A673 (cell line): ENCODE data around the gene SDK1. TPM values are rescaled to one million over a fixed set of nuclear protein-coding genes. Genes with fewer than 3 reads are reported as not detected.

Experiments
- BruUV-seq: library from RNA; stranded (reverse); fragments of 400-500 nt; replicated peaks from 2 replicates; lab custom pipeline; 2021; lab: Mats Ljungman, UMichigan
- CTCF ChIA-PET: fragments of 300-600 bp; sonication (Branson Sonifier 250); formaldehyde crosslinking; loops from one replicate; lab custom pipeline; 2022; ENCODE audit warnings: antibody characterized with exemption; lab: Charles Lee
- POLR2A ChIA-PET: fragments of 300-600 bp; sonication (Branson Sonifier 250); formaldehyde crosslinking; loops from one replicate; lab custom pipeline; 2022; ENCODE audit warnings: antibody characterized with exemption; ENCODE audit not compliant: low non-redundant PET; lab: Charles Lee
- DNase-seq: peaks from one replicate; pipeline ENCODE4 v3.0.0-alpha.2; 2015; ENCODE audit warnings: low spot score
- H3K27ac ChIP-seq: fragments of 200-600 bp; sonication (generic); 2 replicates; pipeline ENCODE4 v1.5.1; 2016; ENCODE audit warnings: mixed run types, low read depth, mild to moderate bottlenecking, mixed read lengths, antibody characterized with exemption, low read length; ENCODE audit not compliant: poor library complexity, severe bottlenecking
- H3K27me3 ChIP-seq: fragments of 200-600 bp; sonication (generic); replicated peaks from 2 replicates; pipeline ENCODE4 v1.6.1; 2017; ENCODE audit warnings: mixed run types, low read depth, mild to moderate bottlenecking, mixed read lengths, antibody characterized with exemption, low read length; ENCODE audit not compliant: insufficient read depth, poor library complexity
- H3K36me3 ChIP-seq: fragments of 200-600 bp; sonication (generic); 2 replicates; pipeline ENCODE4 v1.6.1; 2016; ENCODE audit warnings: mixed run types, mild to moderate bottlenecking, mixed read lengths, antibody characterized with exemption, low read length; ENCODE audit not compliant: insufficient read depth, poor library complexity, severe bottlenecking
- H3K4me1 ChIP-seq: fragments of 200-600 bp; sonication (generic); 2 replicates; pipeline ENCODE4 v1.6.1; 2017; ENCODE audit warnings: mixed run types, mild to moderate bottlenecking, mixed read lengths, antibody characterized with exemption, low read length; ENCODE audit not compliant: insufficient read depth, poor library complexity, severe bottlenecking
- H3K4me3 ChIP-seq: fragments of 200-600 bp; sonication (generic); 2 replicates; pipeline ENCODE4 v1.5.1; 2016; ENCODE audit warnings: low read depth, mixed run types, mild to moderate bottlenecking, mixed read lengths, low read length; ENCODE audit not compliant: poor library complexity, severe bottlenecking
- H3K9me3 ChIP-seq: fragments of 200-600 bp; sonication (generic); 2 replicates; pipeline ENCODE4 v1.6.1; 2016; ENCODE audit warnings: mixed run types, low read depth, mild to moderate bottlenecking, mixed read lengths, antibody characterized with exemption, low read length; ENCODE audit not compliant: poor library complexity, severe bottlenecking
- EZH2 ChIP-seq: fragments of 200-600 bp; sonication (generic); IDR thresholded peaks from 2 replicates; pipeline ENCODE4 v1.6.1; 2017; ENCODE audit warnings: borderline replicate concordance, low read depth, mild to moderate bottlenecking, mixed read lengths, antibody characterized with exemption, low read length; ENCODE audit not compliant: poor library complexity, severe bottlenecking
- intact Hi-C: fragments of 100-400 bp; cut with micrococcal nuclease; formaldehyde crosslinking; loops from one replicate; pipeline ENCODE4 v1.10.0; 2022; ENCODE audit not compliant: unreplicated experiment
- total RNA-seq: library from RNA; stranded (reverse); gene quantifications from 2 replicates; pipeline ENCODE4 v1.2.3, GENCODE V29; 2021
- TF ChIP-seq, protein P1 (sequence below): fragments of 300-800, 200-600 bp; sonication (generic); conservative IDR thresholded peaks from 2 replicates; pipeline ENCODE4 v1.5.1; 2017; ENCODE audit warnings: low read depth, mild to moderate bottlenecking, antibody characterized with exemption, low read length, moderate library complexity, mixed read lengths

Gene SDK1
- total RNA-seq, 1 experiment from 2014 or later, result 14.7 TPM

DNA sequence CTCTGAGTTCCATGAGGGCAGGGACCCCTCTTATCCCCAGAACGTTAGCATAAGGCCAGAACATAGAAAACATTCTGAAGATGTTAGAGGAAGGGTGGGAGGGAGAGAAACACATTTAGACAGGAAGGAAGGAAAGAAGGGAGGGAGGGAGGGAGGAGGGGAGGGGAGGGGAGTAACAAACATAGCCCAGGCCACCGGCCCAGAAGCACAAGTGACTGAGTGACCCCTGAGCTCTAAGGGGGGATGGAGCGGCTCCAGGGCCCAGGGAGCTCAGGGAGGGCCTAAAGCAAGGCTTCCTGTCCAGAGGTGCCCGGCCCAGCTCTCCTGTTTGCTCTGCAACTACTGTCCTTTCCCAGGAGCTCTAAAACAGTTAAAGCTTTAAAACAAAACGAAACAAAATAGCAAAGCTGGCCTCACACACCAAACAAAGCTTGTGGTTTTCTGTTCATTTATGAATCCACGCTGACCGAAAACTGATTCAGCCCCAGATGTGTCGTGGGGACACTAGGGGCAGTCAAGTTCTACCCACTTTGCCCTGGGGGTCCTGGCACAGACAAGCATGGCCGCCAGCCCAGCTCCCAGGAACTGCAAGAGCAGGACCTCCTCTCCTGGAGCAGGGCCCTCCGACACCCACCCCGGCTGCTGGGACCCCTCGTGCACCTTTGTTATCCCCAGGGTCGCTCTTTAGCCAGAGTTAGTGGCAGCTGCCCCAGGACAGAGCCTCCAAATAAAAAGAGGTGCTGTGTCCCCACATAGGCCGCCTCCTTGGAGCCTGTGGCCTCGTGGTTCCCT is 884.9 kb downstream of the SDK1 start:
- CTCF ChIA-PET, result no interaction called here
- POLR2A ChIA-PET, result no interaction called here
- no peak for DNase-seq
- H3K27ac ChIP-seq, result no peak overlapping the region
- TF ChIP-seq, protein P1, sequence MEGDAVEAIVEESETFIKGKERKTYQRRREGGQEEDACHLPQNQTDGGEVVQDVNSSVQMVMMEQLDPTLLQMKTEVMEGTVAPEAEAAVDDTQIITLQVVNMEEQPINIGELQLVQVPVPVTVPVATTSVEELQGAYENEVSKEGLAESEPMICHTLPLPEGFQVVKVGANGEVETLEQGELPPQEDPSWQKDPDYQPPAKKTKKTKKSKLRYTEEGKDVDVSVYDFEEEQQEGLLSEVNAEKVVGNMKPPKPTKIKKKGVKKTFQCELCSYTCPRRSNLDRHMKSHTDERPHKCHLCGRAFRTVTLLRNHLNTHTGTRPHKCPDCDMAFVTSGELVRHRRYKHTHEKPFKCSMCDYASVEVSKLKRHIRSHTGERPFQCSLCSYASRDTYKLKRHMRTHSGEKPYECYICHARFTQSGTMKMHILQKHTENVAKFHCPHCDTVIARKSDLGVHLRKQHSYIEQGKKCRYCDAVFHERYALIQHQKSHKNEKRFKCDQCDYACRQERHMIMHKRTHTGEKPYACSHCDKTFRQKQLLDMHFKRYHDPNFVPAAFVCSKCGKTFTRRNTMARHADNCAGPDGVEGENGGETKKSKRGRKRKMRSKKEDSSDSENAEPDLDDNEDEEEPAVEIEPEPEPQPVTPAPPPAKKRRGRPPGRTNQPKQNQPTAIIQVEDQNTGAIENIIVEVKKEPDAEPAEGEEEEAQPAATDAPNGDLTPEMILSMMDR, result no peak
- no peak for TF ChIP-seq EZH2
- no peaks in the 10 kb centered on the region for H3K36me3 ChIP-seq
- no peak overlapping the region for H3K4me3 ChIP-seq
- H3K9me3 ChIP-seq, result no peaks in the 10 kb centered on the region
- H3K27me3 ChIP-seq, result no peaks in the 10 kb centered on the region
- BruUV-seq, result no TSS peak
- H3K4me1 ChIP-seq, result peaks cover 7% of the 10 kb centered on the region
- intact Hi-C loops, result no loop called here

DNA sequence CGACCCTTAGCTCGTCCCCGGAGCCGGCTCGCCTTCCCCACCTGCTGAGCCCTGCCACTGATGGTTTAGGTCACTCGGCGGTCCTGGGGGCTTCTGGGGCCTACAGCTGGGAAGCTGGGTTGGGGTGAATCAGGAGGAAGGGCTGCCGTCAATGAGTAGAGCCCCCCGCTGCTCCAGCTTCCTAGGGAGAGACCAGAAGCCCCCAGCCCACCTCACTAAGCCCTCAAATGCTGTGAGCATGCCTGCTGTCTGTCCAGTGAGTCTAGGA is 885.4 kb downstream of the SDK1 start:
- Histone ChIP-seq H3K36me3 (no peaks in the 10 kb centered on the region), H3K27me3 (no peaks in the 10 kb centered on the region), H3K27ac (no peak overlapping the region), H3K4me1 (peaks cover 7% of the 10 kb centered on the region), H3K4me3 (no peak overlapping the region), H3K9me3 (no peaks in the 10 kb centered on the region)
- BruUV-seq, result no TSS peak
- CTCF ChIA-PET, result no interaction called here
- TF ChIP-seq EZH2, result no peak
- TF ChIP-seq, protein P1, result no peak
- intact Hi-C loops, result no loop called here
- POLR2A ChIA-PET, result no interaction called here
- no peak for DNase-seq

DNA sequence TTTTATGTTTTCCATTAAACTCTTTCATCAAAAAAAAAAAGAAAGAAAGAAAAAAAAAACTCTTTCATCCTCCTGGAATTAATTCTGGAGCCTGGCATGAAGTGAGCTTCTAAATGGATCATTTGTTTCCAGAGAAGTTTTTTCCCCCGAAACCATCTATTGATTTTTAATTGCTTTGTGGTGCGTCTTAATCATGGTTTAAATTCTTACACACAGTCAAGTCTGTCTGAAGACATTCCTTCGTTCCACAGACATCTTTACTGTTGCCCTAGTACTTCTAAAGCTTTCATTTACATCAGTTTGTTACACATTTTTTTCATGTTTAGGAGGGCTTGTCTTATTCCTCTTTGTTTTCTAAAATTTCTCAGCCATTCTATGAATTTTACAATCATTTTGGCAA is 887.6 kb downstream of the SDK1 start:
- Histone ChIP-seq H3K4me1 (peaks cover 7% of the 10 kb centered on the region), H3K9me3 (no peaks in the 10 kb centered on the region), H3K36me3 (no peaks in the 10 kb centered on the region), H3K27me3 (no peaks in the 10 kb centered on the region), H3K4me3 (no peak overlapping the region), H3K27ac (peak overlapping the region; percentile 41)
- CTCF ChIA-PET, result no interaction called here
- intact Hi-C loops, result no loop called here
- no peak for DNase-seq
- TF ChIP-seq, protein P1, result no peak
- no peak for TF ChIP-seq EZH2
- BruUV-seq, result no TSS peak
- POLR2A ChIA-PET, result no interaction called here
